Stimulated activated CD8-positive, alpha-beta memory T cell treated with anti-CD3 and anti-CD28 coated beads, Interleukin-7, amount 100 ng/mL, for 4 hours (primary cell): ENCODE results near the gene GYG2.
"Not testable (repeated sequence)": the region's sequence is repeated elsewhere in the genome, so short reads cannot be mapped to it uniquely, and the experiment has no call there.

ENCODE experiments used
- DNase-seq, 2 donors: peaks; one replicate each; pipeline ENCODE4 v3.0.0-alpha.2; 2020; ENCODE audit warnings: low read depth in 2 of 2

GYG2 gene

DNA sequence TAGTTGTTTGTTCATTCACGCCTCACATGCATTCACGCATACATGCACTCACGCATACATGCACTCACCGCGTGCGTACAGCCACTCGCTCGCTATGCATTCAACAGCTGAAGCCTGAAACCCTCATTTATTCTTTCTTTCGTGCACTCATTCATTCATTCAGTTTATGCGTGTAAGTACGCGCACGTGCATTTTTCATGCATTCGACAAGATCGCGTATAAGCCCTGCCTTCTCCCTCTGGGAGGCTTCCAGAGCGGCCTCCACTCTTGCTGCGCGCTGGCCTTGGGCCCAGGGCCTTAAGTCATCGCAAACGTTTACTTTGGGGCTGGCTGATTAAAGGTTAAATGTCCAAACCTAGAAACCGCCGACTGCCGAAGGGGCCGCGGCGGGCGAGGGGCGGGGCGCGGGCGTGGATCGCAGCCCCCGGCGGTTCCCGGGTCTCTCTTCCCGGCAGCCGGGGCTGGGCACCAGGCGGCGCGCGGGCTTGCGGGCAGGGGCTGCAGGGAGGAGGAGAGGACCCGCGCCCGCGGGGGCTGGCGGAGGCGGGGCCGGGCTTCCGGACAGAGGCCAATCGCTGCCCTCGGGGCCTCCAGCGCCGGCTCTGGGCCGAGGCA, at the start of gene GYG2:
TSS of gene GYG2 (plus strand) at position 587 of the 615 bp plus-strand sequence. CDS start 1,259 bp downstream, outside the sequence.
- DNase-seq, result no peak

DNA sequence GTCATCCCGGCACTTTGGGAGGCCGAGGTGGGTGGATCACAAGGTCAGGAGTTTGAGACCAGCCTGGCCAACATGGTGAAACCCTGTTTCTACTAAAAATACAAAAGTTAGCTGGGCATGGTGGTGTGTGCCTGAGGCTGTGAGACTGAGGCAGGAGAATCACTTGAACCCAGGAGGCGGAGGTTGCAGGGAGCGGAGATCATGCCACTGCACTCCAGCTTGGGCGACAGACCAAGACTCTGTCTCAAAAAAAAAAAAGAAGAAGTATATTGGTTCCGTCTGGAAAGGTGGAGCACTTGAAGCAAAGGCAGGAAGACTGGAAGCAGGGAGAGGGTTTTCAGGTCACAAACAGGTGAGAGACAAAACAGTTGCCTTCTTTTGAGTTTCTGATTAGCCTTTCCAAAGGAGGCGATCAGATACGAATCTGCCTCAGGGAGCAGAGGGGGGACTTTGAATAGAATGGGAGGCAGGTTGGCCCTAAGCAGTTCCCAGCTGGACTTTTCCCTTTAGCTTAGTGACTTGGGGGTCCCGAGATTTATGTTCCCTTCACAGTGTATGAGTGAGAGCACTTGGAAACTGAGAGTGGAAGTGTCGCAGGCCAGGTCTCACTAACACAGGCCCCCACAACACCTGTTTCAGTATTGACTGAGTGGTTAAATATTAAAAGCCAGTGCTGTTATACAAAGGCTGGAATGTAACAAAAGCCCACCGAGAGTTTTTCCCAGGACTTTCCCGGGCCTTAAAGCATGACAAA, 48.1 kb upstream of the GYG2 start:
- DNase-seq, result not testable (repeated sequence)

DNA sequence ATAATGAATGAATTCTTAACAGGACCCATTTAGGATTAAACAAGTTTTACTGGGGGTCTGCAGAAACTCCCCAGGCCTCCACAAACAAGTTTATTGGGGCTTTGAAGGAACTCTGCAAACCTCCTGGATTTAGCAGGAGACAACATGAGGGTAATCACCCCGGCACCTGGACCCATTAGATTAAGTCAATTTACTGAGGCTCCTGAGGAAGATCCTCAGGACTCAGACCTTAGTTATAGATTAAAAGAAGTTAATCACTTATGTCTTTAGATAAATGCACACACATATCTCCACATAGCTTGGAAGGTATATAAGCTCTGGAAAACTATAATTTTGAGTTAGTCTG, 47.5 kb upstream of the GYG2 start:
- no peak for DNase-seq

DNA sequence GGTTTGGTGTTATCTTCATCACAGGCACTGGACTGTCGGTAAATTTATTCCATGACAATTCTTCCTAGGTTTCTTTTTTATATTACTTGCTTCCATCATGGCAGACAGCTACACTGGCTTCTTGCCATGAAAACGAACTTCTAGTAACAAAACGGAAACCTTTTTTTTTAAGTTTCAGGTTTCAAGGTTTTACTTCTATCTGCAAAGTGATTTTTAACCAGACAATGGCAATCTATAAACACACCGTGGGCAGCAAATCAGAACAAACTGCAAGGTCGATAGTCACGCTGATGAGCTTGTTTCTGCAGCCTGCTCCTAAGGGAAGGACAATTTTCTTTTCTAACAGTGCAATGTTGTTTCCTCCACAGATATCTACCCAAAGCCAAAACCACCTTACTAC, 47.0 kb upstream of the GYG2 start:
- no peak for DNase-seq

DNA sequence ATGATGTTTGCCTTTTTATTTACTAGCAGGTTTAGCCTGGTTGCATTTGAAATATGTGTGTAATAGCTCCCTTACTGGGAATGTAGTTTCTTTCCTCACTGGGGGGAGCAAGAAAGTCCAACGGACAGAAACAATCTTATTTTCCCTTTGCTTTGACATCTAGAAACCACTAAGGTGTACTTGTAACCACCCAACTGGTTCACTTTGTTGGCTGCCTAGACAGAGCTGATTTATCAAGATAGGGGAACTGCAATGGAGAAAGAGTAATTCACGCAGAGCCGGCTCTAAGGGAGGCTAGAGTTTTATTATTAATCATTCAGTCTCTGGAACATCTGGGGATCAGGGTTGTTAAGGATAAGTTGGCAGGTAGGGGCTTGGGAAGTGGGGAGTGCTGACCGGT, 46.6 kb upstream of the GYG2 start:
- DNase-seq, result no peak

DNA sequence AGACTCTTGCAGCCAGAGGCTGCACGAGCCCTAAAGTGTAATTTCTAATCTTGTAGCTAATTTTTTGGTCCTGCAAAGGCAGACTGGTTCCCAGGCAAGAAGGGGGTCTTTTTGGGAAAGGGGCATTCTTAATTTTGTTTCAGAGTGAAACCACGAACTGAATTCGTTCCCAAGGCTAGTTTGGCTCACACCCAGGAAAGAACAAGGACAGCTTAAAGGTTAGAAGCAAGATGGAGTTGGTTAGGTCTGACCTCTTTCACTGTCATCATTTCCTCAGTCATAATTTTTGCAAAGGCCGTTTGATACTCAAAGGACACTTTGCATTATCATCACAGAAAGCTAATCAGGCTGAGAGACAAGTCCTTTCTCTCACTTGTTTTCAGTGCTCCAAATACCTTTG, 46.0 kb upstream of the GYG2 start:
- no peak for DNase-seq

DNA sequence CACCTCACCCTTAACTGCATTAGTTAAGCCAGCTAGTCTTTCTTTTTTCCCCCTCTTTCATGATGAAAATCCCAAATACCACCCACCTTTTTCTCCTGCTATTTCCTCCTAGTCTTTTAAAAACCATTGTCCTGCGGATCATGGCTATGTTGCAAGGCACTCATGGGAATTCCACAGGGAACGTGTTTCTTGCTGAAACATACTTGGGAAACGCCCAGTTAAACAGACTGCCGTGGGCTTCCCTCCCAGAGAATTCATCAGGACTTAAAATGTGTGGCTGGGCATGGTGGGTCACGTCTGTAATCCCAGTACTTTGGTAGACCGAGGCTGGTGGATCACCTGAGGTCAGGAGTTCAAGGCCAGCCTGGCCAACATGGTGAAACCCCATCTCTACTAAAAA, 44.7 kb upstream of the GYG2 start:
- no peak for DNase-seq

DNA sequence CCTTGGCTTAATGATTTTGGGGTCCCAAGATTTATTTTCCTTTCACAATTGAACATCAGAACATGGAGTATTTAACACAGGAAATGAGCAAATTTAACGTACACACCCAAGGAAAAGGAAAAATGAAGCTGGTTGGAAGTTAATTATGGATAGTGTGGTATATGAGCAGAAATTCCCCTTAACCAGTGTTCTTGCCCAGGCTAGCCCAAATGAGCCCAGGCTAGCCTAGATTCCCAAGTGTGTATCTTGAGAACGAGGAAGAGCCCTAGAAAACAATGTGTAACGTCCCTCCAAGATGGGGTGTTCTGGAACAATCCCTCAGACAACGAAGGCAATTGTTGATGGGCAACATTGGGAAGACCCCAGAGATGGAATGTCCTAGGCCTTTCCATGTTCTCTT, 43.2 kb upstream of the GYG2 start:
- DNase-seq, result no peak

DNA sequence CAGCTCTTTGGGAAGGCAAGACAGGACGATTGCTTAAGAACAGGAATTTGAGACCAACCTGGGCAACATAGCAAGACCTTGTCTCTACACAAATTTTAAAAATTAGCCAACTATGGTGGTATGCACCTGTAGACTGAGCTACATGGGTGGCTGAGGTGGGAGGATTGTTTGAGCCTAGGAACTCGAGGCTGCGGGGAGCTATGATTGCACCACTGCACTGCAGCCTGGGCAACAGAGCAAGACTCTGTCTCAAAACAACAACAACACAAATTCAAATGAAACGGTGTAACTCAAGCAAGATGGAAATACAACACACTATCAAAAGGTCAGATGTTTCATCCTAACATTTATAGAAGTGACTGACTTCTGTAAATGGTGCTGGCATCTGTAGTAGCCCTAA, 39.8 kb upstream of the GYG2 start:
- no peak for DNase-seq

DNA sequence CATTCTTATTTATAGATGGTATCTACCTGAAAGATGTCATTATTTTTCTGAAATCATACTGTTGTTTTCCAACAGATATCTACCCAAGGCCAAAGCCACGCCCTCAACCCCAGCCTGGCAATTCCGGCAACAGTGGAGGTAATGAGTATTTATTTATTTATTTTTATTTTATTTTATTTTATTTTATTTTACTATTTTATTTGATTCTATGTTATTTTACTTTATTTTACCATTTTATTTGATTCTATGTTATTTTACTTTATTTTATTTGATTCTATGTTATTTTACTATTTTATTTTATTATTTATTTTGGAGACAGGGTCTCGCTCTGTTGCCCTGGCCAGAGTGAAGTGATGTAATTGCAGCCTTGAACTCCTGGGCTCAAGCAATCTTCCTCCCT, 39.2 kb upstream of the GYG2 start:
- DNase-seq, result no peak

DNA sequence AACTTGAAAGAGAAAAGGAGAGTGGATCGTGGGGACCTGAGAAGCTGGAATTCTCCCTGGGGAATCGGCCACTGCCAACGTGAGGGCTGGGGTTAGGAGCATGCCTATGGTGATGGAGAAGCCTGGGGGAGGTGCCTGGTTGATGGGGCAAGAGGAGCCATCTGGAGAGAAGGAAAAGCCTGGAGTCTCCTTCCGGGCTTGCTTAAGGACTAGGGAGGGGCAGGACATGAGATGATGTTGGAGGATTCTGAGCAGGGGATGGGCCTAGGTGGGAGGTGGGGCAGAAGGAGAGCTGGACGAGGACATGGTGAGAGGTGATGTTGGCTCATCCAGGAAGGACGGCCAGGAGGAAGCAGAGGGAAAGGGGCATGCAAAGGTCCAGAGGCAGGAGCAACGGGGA, 35.0 kb upstream of the GYG2 start:
- DNase-seq, result no peak

DNA sequence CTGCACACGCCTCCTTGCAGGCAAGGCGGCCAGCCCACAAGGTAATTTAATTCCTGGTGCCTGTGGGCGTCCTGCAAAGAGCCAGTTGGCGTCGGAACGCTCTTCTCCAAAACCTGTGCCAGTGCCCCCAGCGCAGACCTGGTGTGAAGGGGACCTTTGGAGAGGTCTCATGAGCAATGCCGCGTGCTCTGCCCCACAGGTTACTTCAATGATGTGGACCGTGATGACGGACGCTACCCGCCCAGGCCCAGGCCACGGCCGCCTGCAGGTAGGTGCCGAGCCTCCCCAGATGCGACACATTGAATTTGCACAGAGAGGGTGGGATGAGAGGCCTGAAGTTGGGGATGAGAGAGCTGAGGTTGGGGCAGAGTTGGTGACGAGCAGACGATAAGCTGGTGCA, 34.4 kb upstream of the GYG2 start:
- no peak for DNase-seq

DNA sequence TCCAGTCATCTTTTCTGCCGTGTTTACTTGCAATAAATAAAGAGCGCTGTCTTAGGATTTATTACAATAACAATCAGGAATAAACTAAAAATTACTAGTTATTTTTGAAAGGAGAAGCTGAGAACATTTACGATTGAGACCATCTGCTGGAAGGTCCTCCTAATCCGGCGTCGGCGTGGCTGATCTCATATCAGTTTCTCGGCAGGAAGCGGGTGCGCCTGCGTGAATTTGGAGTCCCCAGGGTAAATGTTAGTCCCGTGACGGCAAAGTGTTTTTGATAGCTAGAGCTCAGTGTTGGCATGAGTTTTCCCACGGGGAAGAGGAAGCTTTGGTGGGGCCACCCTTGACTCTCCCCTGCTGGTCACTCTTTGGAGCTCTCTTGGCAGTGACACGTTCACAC, 31.9 kb upstream of the GYG2 start:
- DNase-seq, result not testable (repeated sequence)

DNA sequence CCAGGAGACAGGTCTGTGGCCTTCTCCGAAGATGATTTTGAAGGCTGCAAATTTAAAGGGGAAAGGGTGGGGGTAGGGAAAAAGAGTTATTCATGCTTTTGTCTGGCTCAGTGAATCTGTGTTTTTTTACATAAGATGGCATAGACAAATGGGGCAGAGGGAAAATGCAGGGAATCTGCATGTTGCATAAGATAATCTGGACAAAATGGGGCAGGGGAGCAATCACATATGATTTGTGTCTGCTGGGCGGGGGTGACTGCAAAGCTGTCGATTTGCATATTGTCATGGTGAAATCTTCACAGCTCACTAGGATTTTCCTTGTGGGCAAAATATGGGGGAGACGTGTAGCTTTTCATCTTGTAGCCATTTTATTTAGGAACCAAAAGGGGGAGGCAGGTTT, 29.4 kb upstream of the GYG2 start:
- DNase-seq, result no peak

DNA sequence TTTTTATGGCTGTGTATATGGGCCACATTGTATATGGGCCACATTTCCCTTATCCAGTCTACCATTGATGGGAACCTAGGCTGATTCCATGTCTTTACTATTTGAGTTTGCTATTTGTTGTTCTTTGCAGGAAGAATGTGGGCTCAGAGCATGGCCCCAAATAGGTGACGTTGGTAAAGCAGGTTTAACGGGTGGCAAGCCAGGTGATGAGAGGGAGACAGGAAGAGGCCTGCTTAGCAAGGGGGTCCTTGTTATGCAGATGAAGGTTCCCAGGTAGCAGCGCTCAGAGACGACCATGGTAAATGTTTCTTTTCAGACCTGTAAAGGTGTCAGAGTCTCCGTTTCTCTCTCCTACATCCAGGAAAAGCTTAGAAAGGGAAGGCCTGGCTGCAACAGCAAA, 28.8 kb upstream of the GYG2 start:
- not testable (repeated sequence) for DNase-seq

DNA sequence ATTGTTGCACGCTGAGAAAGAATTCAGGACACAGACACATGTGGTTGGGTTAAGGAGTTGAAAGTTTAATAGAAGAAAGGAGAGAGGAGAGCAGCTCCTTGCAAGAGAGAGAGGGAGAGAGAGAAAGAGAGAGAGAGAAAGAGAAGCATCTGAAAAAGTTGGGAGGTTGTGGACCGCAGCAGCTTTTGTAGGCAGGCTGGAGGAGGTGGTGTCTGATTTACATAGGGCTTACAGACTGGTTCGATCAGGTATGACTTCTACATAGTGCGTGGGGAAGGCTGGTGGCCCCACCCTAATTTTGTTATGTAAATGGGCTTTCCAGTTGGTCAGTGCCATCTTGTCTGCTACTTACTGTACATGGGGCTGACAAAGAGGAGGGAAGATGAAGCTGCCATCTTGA, 27.5 kb upstream of the GYG2 start:
- DNase-seq, result no peak

DNA sequence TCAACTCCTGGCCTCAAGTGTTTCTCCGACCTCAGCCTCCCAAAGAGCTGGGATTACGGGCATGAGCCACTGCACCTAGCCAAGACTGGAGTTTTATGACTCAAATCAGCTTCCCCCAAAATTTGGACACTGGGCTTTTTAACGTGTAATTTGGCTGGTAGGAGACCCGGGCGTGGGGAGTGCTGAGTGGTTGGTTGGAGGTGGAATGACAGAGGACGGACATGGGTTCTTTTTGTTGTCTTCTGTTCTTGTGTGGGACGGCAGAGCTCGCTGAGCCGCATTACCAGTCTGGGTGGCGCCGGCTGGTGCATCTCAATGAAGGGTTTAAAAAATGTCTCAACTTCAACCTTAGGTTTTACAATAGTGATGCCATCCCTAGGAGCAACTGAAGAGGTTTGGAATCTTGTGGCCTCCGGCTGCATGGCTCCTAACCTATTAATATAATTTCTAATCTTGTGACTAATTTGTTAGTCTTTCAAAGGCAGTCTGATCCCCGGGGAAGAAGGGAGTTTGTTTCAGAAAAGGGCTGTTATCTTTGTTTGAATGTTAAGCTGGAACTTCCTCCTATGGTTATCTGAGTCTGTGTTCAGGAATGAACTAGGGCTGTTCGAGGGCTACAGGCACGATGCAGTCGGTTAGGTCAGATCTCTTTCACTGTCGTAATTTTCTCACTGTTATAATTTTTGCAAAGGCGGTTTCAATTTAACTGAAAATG, 26.2 kb upstream of the GYG2 start:
- DNase-seq, result not testable (repeated sequence)

DNA sequence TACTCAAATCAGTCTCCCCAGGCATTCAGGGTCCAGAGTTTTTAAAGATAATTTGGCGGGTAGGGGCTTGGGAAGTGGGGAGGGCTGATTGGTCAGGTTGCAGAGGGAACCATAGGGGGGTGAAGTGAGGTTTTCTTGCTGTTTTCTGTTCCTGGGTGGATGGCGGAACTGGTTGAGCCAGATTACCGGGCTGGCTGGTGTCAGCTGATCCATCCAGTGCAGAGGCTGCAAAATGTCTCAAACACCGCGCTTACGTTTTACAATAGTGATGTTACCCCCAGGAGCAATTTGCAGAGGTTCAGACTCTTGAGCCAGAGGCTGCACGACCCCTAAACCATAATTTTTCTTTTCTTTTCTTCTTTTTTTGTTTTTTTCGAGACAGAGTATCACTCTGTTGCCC, 25.2 kb upstream of the GYG2 start:
- not testable (repeated sequence) for DNase-seq

DNA sequence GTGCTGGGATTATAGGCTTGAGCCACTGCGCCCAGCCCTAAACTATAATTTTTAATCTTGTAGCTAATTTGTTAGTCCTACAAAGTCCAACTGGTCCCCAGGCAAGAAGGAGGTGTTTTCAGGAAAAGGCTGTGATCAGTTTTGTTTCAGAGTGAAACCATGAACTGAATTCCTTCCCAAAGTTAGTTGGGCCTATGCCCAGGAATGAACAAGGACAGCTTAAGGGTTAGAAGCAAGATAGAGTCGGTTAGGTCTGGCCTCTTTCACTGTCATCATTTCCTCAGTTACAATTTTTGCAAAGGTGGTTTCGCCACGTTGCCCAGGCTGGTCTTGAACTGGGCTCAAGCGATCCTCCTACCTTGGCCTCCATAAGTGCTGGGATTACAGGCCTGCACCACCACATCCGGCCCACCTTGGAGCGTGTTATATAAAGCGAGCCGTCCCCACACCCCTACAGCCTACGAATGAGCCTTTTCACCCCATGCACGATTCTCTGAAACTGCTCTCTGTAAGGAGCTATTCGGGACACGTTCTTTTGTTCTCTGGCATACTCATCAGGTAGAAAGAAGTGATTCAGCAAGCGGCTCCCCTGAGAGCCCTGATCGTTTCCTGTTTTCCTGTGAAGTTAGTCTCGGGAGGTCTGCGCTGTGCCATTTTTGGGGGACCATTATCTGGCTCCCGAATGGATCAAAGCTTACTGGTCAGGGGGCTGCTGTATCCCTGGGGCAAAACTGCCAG, 24.5 kb upstream of the GYG2 start:
- not testable (repeated sequence) for DNase-seq

DNA sequence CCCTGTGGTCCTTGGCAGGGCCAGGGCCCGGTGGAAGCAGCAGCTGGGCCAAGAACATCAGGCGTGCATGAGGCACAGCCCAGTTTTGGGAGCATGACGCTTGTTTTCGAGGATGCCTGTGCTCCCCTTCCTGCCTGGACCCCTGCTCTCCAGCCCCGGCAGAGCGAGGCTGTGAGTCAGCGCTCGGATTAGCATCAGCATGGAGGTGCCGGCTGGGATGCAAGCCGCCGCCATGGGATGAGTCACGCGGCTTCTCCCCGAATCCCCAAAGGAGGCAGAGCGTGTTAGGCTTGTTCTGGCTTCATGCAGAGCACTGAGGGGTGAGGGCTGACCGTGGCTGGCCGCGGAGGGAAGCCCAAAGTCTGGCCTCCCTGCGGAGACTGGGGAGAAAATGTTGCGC, 23.9 kb upstream of the GYG2 start:
- not testable (repeated sequence) for DNase-seq

DNA sequence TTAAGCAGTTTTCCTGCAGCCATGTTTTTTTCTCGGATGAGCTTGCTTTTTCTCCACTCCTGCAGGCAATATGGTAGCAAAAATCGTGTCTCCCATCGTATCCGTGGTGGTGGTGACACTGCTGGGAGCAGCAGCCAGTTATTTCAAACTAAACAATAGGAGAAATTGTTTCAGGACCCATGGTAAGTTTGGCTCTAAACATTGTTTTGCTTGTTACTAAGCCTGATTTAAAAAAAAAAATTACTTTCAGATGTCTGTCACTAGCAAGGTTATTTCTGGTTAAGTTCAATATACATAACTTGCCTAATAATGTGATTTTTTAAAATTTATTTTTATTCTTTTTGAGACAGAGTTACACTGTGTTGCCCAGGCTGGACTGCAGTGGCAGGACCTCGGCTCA, 17.5 kb upstream of the GYG2 start:
- no peak for DNase-seq

DNA sequence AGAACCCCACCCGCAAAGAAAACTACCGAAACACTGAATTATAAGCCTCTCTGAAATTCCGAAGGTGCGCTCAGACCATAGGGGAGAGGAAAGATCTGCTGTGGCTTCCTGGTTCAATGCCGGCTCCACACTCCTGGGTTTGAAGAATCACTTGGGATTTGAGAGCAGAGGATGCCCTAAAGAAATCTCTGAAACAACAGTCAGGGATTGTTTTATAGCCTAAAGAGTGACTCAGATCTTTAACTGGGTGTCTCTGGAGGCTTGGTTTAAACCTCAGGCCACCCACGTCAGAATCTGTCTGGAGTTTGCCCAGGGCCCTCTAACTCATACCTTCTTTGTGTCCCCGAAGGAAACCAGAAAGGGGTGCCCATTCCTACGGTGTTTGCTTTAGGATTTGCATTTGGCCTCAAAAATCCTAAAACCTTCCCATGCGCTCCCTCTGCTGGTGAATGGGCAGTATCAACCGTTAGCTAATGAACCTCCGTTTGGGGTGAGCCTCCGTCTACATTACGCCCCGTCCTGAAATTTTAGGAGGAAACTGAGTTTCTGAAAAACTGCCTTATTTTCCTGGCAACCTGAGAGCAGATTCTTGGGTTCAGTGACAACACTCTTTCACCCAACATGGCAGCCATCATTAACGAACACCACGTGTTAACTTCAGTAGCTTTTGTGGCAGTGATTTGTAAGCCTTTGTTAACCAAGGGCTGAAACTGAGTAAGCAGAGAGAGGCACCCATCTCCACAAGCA, 16.4 kb upstream of the GYG2 start:
- DNase-seq, result peak in 1 of 2 donors; percentile 12
